WERI-Rb-1 (cell line): ENCODE results near the gene OPRD1.

ENCODE experiments used
- DNase-seq: peaks from one replicate; pipeline ENCODE4 v3.0.0-alpha.2; 2020
- H3K27ac ChIP-seq: fragments of 250-450 bp; sonication (Bioruptor Pico); 2 replicates; pipeline ENCODE4 v1.5.1; 2020; ENCODE audit warnings: mild to moderate bottlenecking, moderate library complexity
- H3K27me3 ChIP-seq: fragments of 250-450 bp; sonication (Bioruptor Pico); 2 replicates; pipeline ENCODE4 v1.5.1; 2021; ENCODE audit warnings: mild to moderate bottlenecking, low read depth, moderate library complexity; ENCODE audit not compliant: insufficient read depth, severe bottlenecking
- H3K36me3 ChIP-seq: fragments of 250-450 bp; sonication (Bioruptor Pico); 2 replicates; pipeline ENCODE4 v1.5.1; 2020; ENCODE audit warnings: mild to moderate bottlenecking, moderate library complexity
- H3K4me3 ChIP-seq: 2 replicates; pipeline ENCODE4 v1.5.1; 2011; ENCODE audit warnings: low read depth, mild to moderate bottlenecking, control low read depth, low read length
- H3K9me3 ChIP-seq: fragments of 250-450 bp; sonication (Bioruptor Pico); 2 replicates; pipeline ENCODE4 v1.5.1; 2021; ENCODE audit warnings: mild to moderate bottlenecking, moderate library complexity; ENCODE audit not compliant: severe bottlenecking
- TF ChIP-seq, protein P1 (sequence below): IDR thresholded peaks from 2 replicates; pipeline ENCODE4 v1.5.1; 2011; ENCODE audit warnings: low read depth, mild to moderate bottlenecking, control low read depth, inconsistent platforms, low read length

Gene OPRD1

DNA sequence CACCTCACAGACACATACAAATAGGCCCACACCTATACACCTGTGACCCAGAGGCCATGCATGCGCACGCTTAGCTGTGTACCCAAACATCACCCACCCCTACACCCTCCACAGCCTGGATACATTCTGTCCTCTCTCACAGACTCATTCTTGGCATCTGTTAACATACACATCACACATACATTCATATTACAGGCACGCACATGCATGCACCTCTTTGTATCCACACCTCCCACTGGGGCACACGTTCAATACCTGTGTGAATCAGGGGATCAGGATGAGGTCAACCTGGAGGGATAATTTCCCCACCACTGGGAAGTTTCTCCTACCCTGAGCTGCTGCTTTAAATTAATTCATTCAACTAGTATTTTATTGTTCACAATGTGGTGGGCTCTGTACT, 66.8 kb downstream of the OPRD1 start:
- Histone ChIP-seq H3K9me3 (no peaks in the 10 kb centered on the region), H3K27me3 (no peaks in the 10 kb centered on the region), H3K4me3 (no peak overlapping the region), H3K27ac (no peak overlapping the region), H3K36me3 (no peaks in the 10 kb centered on the region)
- TF ChIP-seq, protein P1, sequence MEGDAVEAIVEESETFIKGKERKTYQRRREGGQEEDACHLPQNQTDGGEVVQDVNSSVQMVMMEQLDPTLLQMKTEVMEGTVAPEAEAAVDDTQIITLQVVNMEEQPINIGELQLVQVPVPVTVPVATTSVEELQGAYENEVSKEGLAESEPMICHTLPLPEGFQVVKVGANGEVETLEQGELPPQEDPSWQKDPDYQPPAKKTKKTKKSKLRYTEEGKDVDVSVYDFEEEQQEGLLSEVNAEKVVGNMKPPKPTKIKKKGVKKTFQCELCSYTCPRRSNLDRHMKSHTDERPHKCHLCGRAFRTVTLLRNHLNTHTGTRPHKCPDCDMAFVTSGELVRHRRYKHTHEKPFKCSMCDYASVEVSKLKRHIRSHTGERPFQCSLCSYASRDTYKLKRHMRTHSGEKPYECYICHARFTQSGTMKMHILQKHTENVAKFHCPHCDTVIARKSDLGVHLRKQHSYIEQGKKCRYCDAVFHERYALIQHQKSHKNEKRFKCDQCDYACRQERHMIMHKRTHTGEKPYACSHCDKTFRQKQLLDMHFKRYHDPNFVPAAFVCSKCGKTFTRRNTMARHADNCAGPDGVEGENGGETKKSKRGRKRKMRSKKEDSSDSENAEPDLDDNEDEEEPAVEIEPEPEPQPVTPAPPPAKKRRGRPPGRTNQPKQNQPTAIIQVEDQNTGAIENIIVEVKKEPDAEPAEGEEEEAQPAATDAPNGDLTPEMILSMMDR, result no peak
- no peak for DNase-seq

DNA sequence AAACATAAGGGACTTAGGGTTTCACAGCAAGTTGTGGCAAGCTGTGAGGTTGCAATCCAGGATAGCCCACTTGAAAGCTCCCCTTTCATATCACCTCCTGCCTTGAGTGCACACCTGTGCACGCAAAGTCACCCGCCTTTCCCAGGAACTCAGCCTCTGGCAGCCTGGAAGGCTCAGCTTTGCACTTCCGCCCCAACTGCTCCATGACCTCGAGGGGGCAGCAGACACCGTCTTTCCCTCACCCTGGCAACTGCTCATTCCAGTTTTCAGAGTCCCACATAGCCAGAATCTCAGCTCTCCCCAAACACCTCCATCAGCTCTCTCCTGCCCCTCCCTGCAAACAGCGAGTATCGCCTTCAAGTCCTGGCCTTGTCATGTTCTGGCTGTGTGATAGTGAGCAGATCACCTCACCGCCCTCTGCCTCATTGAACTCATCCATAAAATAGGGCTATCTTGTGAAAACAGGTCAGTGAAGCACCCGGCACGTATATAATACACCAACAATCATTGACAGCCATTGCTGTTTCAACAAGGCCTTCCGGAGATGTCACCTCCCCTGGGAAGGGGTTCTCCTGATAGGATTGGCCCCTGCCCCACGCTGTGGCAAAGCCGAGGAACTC, 70.1 kb downstream of the OPRD1 start:
- TF ChIP-seq, protein P1, result peak; percentile 97
- no peak overlapping the region for H3K4me3 ChIP-seq

DNA sequence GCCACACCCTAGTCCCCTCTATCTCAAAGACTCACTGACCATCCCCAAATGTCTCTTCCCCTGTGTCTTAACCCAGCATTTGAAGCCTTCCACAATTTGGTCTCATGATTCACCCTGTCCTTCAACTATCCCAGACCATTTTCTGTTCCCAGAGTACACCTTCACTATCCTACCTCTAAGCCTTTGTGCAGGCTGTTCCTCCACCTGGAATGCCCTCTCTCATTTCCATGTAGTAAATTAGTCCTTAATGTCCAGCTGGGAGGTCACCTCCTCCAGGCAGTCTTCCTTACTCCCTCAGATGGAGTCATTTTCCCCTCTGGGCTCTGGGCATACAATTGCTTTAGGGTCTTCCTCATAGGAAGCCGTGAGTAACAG, 71.3 kb downstream of the OPRD1 start:
- Histone ChIP-seq H3K36me3 (no peaks in the 10 kb centered on the region), H3K9me3 (no peaks in the 10 kb centered on the region), H3K27ac (no peak overlapping the region), H3K4me3 (no peak overlapping the region), H3K27me3 (no peaks in the 10 kb centered on the region)
- no peak for DNase-seq
- TF ChIP-seq, protein P1, result no peak

More for the DNA sequence above, 70.1 kb downstream of the OPRD1 start:
- Histone ChIP-seq H3K9me3 (no peaks in the 10 kb centered on the region), H3K27ac (no peak overlapping the region), H3K36me3 (no peaks in the 10 kb centered on the region), H3K27me3 (no peaks in the 10 kb centered on the region)
- DNase-seq, result peak; percentile 91

DNA sequence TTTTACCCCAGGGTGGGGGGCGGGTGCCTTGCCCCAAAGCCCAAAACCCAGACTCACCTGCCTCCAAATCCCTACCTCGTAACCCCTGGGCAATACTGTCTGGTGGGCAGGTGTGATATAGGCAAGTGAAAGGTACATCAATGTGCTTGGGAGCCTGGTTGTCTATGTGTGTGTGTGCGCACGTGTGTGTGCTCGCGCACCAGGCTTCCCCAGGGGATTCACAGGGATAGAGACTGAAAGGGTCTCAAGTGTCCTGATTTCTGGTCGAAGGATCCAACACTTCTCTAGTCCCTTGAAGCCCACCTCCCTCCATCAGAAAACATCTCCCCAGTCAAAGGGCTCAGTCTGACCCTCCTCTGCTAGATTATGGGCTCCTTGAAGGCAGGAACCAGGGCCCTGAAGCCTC, 73.5 kb downstream of the OPRD1 start:
- H3K4me3 ChIP-seq, result no peak overlapping the region
- H3K27me3 ChIP-seq, result no peaks in the 10 kb centered on the region
- no peaks in the 10 kb centered on the region for H3K9me3 ChIP-seq
- TF ChIP-seq, protein P1, result no peak
- DNase-seq, result no peak
- H3K27ac ChIP-seq, result no peak overlapping the region
- H3K36me3 ChIP-seq, result no peaks in the 10 kb centered on the region

DNA sequence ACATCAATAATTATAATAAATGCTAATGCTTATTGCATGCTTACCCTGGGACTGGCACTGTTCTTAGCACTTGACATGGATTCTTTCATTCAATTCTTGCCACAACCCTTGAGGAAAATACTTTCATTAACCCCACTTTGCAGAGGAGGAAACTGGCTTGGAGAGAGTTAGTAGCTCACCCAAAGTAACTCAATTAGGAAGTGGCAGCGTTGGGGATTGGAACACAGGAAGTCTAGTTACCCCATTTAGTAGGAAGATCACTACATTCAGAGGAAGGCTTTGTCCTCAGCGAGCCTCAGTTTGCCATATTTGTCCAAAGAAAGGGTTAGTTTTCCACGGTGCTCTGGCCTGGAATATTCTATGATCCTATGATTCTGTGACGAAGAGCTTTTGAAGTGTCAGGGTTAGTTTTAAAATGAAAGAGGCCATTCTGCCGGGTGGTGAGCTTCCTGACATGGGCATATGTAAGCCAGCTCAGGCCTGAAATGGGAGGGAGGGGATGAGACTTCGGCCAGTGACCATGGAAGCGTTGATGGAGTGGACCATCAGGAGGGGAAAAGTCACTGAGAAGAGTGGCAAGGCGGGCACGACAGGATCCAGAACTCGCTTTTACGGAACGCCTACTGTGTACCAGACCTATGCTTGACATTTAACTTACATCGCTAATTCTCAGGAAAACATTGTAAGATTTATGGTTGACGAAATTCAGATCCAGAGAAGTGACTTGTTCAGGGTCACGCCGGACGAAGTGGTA, 74.2 kb downstream of the OPRD1 start:
- Histone ChIP-seq H3K27ac (no peak overlapping the region), H3K4me3 (no peak overlapping the region), H3K36me3 (no peaks in the 10 kb centered on the region), H3K9me3 (no peaks in the 10 kb centered on the region), H3K27me3 (no peaks in the 10 kb centered on the region)
- TF ChIP-seq, protein P1, result no peak
- DNase-seq, result no peak
